ENCODE data around the gene PDE5A.

DNA sequence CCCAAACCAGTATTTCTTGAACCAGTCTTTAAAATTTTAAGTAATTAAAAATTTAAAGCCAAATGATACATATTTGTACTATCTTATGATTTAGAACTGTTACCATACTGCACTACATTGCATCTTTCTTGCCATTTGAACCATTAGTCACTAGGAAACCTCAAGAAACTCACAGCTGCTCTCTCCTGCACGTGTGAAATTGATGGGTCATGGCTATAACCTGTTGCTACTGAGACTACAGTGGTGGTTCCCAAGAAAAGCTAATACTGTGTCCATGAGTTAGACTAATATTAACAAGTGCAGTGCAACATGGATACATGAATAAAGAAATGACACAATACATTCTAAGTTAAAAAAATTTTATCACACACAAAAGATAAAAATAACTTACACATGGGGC lies 88.4 kb downstream of the PDE5A start:
- no peak for TF ChIP-seq POLR2A (IDR thresholded peaks at IDR 0.05; ENCODE audit: low read depth)
- TF ChIP-seq, protein P1, sequence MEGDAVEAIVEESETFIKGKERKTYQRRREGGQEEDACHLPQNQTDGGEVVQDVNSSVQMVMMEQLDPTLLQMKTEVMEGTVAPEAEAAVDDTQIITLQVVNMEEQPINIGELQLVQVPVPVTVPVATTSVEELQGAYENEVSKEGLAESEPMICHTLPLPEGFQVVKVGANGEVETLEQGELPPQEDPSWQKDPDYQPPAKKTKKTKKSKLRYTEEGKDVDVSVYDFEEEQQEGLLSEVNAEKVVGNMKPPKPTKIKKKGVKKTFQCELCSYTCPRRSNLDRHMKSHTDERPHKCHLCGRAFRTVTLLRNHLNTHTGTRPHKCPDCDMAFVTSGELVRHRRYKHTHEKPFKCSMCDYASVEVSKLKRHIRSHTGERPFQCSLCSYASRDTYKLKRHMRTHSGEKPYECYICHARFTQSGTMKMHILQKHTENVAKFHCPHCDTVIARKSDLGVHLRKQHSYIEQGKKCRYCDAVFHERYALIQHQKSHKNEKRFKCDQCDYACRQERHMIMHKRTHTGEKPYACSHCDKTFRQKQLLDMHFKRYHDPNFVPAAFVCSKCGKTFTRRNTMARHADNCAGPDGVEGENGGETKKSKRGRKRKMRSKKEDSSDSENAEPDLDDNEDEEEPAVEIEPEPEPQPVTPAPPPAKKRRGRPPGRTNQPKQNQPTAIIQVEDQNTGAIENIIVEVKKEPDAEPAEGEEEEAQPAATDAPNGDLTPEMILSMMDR (IDR thresholded peaks at IDR 0.05), result no peak
